Stimulated activated CD4-positive, alpha-beta T cell treated with anti-CD3 and anti-CD28 coated beads, Interleukin-1b, Interleukin-23, amount 100 ng/mL, for 4 hours (primary cell): ENCODE results near the gene IPO5.
"Not testable (repeated sequence)": the region's sequence is repeated elsewhere in the genome, so short reads cannot be mapped to it uniquely, and the experiment has no call there.

Experiments used
- DNase-seq, 2 donors: peaks; one replicate each; pipeline ENCODE4 v3.0.0-alpha.2; 2020; ENCODE audit warnings: low read depth in 2 of 2

Gene IPO5

DNA sequence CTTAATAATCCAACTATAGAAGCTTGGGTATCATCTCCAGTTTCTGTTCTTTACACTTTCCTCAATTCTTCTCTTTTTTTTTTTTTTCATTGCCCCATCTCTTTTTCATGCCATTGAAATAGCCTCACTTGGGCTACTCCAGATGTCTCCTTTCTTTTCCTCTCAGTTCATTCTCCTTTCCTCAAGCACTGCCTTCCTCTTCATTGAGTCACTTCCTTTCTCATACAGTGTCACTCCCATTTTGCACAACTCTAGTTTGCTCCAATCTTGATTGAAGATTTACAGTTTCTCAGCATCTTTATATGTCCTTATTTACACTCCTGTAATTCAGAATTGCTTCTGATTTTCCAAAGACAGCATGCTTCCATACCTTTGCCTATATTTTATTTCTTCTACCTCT is 61.3 kb downstream of the IPO5 start:
- DNase-seq: no peak

DNA sequence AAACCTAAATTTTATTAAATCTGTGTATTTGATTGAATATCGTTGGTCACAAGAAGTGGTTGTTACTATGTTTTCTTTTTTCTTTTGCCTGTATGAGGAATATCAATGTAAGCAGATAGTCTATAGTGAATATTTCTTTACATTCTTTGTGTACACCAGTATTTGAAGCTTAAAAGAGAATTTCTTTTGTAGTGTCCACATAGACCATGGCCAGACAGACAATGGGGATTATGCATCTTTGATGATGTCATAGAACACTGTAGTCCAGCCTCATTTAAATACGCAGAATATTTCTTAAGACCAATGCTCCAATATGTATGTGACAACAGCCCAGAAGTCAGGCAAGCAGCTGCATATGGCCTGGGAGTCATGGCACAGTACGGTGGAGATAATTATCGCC is 64.8 kb downstream of the IPO5 start:
- DNase-seq: no peak

DNA sequence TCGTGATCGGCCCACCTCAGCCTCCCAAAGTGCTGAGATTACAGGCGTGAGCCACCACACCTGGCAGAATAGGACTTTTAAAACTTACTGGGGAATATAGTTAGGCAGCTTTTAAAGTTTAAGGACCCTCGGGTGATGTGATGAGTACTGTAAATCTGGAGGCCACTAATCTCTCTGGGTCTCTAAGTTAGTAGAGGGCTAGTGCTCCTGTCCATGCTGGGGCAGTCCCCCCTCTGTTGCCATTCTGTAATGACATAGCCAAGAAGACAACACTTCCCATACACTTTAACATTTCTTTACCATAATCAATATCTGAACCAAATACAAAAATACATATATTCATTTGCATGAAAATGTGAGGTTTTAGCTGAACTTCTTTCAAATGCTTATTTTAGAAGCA is 65.7 kb downstream of the IPO5 start:
- DNase-seq: no peak

DNA sequence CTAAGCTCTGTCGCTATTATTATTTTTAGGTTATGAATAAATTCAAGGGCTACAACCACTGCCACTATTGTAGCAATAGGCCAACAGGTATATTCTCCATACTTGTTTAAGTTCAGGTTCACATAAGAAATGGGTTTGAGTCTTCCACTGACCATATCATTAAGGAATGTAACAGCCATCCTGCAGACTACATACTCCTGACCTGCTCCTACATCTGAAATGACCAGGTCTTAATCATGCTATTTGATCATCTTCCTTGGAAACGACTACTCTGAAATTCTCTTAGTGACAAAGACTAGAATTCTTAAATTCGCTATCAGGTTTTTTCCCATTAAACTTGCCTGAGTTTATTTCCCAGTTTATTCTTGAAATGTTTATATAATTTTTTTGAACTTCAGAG is 66.8 kb downstream of the IPO5 start:
- DNase-seq: no peak

DNA sequence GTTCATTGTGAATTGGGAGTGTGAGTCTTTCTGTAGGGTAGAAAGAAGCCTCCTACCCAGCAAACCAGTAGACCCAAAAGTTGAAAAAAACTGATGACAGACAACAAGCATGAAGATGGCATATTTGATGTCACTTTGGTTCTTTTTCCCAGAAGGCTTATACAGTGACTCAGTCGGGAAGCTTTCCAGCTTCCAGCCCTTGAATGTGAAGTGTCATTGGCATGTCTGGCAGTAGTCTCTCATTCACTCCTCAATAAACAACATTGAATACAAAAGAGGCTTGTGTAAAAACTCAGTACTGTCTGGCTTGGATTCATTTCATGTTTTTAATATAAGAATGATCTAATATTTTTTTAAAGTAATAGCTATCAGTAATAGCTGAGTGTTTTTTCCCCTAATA is 68.7 kb downstream of the IPO5 start:
- DNase-seq: no peak

DNA sequence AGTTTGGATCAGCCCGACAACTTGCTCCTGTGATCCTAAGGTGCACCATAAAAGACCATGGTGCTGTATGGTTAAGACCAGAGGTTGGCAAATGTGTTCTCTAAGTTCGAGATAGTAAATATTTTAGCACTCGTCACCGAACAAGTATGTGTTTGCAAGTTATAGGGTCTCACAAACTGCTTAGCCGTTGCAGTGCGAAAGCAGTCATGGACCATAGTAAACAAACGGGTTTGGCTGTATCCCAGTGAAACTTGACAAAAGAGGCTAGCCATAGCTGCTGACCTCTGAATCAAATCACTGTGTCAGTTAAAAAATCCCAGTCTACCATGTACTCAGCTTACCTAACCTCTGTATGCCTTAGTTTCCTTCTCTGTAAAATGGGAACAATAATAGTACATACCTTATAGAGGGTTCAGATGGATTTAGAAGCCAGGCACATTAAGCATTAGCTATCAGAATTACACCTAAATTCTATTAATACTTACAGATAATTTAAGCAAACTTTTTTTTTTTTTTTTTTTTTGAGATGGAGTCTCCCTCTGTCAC is 72.1 kb downstream of the IPO5 start:
- DNase-seq: no peak

DNA sequence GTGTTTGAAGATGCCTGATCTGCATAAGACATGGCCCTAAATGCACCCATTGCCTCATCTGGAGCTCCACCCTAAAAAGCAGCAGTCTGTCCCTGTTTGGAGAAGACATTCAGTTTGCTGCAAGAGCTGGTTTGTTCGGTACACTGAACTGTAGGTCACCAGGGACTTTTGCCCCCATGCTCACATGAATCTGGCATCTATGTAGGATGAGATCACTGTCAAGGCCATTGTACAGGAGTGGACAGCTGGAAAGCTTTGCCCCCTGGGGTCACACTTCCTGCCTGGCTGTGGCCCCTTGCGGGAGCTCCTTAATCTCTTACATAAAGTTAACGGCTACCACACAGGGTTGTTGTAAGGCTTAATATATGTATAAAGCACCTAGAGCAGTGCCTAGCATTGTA is 73.0 kb downstream of the IPO5 start:
- DNase-seq: no peak

DNA sequence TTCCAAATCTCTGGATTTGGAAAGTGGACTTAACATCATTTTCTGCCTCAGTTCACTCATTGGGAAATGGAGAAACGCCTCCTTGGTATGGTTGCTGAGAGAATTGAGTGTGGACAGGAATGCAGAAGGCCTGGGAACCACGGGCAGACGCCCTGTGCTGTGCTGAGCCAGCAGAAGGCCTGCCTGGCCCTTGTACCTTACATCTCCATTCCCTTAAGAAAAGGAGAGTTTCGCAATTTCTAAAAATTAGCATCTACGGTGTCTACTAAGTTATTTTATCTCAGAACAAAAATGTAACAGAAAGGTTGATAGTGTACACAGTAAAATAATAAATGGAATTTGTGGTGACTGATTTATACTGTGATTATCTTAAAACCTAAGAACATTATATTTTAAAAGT is 78.7 kb downstream of the IPO5 start:
- DNase-seq: no peak

DNA sequence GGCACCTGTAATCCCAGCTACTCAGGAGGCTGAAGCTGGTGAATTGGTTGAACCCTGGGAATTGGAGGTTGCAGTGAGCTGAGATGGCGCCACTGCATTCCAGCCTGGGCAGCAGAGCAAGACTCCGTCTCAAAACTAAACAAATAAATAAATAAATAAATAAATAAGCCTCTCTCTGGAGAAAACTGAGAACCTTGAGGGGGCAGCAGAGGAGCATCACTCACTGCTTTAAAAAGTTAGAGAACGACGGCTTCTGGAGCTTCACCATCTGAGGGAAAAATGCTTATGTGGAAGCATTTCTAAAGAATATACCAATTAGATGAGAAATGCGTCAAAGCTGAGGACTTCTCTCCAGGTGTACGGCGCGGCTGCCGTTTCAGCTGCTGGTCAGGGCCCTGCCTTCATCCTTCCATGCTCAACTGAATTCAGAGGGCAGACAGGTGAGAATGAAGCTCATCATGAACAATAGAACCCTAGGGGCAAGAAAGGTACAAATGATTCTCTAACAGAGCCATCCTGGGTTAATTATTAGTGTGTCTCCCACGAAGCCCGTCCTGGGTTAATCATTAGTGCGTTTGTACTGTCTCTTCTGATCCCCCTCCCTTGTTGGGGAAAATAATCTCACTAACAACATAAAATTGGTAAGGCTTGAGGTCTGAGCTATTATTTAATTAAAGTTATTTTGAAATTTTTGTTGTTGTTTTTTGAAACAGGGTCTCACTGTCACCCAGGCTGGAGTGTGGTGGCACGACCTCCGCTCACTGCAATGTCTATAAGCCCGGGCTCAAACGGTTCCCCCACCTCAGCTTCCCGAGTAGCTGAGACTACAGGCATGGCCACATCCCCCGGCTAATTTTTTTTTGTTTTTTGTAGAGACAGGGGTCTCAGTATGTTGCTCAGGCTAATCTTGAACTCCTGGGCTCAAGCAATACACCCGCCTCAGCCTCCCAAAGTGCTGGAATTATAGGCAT is 80.1 kb downstream of the IPO5 start:
- no peak for DNase-seq

DNA sequence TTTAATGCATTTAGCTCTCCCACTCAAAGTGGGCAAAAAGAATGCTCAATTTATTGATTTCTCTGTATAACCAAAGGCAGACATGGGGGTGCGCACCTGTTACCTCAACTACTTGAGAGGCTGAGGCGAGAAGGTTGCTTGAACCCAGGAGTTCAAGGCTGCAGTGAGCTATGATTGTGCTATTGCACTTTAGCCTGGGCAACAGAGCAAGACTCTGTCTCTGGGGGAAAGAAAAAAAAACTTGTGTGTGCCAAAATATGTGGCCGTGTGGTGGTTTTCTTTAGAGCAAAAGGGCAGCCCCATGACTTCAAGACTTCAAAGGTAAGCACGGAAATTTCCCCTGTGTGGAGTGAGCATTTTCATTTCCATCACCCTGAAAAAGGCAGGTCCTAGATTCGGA is 81.9 kb downstream of the IPO5 start:
- DNase-seq: no peak

DNA sequence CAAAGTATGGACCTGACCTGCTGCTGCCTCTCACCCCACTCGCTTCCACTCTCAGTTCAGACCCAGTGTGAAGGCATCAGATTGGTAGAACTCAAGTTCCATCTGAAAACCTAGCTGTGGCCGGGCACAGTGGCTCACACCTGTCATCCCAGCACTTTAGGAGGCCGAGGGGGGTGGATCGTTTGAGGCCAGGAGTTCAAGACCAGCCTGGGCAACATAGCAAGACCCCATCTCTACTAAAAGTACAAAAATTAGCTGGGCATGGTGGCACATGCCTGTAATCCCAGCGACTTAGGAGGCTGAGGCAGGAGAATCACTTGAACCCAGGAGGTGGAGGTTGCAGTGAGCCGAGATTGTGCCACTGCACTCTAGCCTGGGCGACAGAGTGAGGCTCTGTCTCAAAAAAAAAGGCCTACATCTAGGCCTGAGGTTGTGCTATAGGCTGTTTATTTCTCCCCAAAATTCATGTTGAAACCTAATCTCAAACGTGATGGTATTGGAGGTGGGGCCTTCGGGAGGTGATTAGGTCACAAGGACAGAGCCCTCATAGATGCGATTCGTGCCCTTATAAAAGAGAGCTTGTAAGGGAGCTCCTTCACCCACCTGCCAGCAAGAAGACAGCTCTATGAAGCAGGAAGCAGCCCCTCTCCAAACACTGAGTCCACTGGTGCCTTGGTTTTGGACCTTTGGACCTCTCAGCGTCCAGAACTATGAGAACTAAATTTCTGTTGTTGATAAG is 83.3 kb downstream of the IPO5 start:
- DNase-seq: not testable (repeated sequence)

DNA sequence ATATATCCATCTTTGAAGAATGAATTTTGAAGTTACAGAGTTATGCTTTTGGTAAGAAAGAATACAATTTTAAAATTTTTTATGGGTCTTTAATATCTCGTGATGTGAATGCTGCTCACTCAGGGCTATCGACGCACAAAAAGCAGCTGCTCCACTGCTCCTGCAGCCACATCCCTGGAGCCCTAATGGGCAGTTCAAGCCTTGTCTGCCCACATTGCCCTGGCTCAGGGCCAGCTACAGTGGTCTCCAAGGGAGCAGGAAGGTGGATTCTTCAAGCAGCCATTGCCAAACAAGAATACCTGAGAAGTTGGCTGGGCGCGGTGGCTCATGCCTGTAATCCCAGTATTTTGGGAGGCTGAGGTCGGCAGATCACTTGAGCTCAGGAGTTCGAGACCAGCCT is 85.8 kb downstream of the IPO5 start:
- no peak for DNase-seq

DNA sequence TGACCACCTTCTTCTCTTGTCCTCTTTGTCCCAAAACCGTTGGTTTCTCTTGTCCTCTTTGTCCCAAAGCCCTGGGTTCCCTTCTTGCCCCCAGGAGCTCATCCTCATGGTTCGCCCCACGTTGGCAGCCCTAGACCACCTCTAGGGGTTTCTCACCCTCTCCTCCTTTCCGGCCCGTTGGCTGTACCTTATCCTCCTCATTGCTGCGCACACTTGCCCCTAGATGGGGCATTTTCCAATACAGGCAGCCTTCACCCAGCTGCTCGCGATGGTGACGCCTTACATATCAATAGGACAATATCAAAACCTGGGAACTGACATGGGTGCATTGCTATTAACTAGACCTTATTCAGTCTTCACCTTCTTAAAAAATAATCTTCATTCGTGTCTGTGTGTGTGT is 86.5 kb downstream of the IPO5 start:
- DNase-seq: no peak

DNA sequence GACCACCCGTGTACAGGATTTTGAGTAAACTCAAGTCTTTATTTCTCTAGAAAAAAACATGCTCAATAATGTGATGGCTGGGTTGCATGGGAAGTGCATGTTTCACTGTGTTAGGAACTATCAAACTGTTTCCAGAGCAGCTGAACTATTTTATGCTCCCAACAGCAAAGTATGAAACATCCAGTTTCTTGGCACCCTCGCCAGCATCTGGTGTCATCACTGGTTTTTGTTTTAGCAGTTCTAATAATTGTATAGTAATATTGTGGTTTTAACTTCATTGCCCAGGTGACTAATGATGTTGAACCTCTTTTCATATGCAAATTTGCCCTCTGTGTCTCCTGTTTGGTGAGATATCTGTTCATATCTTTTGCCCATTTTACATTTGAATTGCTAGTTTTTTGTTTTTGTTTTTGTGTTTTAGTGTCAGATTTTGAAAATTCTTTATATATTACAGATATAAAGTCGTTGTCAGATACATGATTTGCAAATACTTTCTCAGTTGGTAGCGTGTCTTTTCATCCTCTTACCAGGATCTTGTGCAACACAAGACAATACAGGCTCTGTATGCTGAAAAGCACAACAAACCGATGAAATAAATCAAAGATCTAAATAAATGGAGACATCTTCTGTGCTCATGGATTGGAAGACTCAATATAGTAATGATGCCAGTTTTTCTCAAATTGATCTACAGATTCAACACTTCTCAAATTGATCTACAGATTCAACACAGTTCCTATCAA is 87.8 kb downstream of the IPO5 start:
- DNase-seq: no peak

DNA sequence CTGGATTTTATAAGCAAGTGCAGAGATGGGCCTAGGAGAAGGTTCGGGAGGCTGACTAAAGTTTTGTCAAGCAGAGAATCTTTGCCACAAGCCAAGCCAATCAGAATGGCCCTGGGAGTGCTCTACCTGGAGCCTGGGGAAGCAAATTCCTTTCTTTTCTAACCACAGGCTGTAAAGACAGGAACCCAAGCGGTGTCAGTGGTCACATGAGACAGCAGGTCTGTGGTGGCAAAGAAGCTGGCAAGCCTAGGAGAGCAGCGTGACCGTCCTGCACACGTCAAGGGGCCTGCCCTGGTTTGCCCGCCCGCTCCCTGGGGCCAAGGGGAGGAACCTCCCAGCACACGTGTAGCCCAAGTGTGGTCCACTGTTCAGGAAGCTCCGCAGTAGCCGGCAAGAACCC is 90.8 kb downstream of the IPO5 start:
- no peak for DNase-seq

DNA sequence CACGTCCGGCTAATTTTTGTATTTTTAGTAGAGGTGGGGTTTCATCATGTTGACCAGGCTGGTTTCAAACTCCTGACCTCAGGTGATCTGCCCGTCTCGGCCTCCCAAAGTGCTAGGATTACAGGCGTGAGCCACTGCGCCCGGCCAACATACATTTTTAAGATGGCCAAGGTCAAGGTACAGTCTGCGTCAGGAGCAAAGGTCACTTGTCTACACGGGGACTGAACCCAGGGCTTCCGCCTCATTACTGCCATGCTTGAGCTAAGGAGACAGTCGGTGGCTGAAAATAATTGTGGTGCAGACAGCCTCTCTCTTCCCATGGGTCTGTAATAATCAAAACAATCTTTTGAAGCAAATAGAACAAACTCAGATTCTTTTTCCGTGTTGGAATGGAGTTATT is 94.3 kb downstream of the IPO5 start:
- not testable (repeated sequence) for DNase-seq

DNA sequence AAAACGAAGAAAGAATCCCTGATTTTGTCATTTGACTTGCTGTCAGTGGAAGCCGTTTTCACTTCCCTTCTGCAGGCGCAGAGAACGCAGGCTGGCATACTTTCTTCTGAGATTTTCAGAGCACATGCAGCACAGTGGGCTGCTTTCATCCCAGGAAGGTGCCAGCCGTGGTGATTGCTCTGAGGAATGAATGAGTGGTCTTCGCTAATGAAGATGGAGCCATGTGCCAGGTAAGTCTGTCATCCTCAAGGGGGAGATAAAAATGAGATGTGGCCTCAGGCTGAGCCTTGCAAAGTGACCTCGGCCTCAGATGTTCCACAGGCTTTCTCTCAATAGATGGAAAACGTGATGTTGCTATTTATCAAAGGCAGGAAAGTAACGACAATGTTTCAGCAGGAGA is 94.8 kb downstream of the IPO5 start:
- DNase-seq: no peak

DNA sequence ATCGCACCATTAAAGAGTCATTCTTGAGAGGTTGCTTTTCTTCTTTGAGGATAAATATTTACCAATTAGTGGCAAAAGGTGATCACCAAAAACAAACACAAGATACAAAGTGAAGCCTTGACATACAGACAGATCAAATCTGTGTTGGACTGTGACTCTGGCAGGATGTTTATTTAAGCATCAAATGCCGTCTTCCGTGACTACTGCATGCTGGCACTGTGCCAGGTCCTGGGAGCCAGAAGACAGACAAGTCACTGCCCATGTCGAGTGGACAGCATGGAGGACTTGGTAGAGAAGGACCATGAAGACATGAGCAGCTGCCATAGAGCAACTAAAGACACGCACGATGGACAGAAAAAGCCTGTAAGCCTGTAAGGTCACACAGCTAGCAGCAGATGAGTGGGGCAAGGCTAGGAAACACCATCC is 96.6 kb downstream of the IPO5 start:
- DNase-seq: no peak

DNA sequence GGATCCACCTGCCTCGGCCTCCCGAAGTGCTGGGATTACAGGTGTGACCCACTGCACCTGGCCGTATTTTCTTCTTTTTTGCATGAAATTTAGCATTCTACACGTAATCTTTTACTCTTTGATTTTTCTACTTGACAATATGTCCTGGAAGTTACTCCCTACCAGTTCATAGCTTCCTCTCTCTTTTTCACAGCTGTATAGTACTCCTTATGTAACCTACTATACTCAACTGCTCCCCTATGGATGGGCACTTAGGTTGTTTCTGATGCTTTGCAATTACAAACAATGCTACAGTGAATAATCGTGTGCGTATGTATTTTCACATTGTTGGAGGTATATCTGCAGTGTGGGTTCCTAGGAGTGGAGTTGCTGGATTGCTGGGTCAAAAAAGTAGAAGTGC is 98.9 kb downstream of the IPO5 start:
- no peak for DNase-seq

DNA sequence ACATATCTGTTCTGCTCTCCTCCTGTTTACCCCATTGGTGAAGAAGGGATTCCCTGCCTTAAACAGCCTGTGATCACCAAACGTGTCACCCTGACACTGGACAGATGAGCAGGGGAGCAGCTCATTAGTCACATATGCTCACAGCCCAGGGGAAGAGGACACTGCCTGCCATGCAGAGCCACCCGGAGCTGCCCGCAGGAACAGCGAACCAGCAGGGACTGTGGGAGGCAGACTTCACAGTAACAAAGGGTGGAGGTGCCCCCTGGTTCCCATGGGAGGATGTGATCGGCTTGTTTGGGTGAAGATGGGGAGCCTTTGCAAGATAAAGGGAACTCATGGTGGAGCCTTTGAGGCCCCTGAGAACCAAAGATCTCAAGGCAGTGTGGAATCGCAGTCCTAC is 100.8 kb downstream of the IPO5 start:
- no peak for DNase-seq

DNA sequence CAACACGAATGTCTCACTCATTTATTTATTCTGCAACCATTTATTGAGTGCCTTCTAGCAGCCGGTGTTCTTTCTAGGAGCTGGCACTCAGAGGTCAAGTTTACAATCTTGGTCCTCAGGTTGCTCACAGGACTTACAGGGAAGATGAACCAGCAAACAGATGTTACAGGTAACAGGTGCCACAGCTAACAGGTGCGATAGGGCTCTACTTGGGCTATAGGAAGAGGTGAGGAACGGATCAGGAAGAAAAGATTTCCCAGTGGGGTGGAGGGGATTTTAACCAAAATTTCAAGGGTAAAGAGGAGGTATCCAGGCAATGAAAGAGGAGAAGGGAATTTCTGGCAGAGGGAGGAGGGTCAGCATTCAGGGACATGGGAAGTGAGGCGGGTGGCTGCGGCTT is 102.1 kb downstream of the IPO5 start:
- no peak for DNase-seq

DNA sequence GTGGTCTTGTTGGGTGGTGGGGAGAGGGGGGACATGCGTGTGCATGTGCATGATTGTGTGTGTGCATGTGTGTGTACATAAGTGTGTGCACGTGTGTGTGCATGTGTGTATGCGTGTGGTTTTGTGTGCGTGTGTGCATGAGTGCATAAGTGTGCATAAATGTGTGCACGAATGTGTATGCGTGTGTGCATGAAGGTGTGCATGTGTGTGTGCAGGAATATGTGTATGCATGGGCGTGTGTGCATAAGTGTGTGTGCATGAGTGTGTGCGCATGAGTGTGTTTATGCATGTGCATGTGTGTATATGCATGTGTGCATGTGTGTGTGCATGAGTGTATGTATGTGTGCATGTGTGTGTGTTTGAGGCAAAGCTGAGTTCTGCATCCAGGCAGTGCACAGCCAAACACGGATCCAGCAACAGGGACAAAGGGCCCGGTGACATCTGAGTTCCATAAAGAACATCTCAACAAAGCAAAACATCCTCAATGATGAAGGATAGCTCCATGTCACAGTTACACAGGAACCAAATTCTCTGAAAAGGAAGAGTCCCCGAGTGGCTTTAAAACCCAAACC is 103.5 kb downstream of the IPO5 start:
- DNase-seq: no peak
